ENCODE measurements around the gene MLC1.

- TF ChIP-seq CTCF (conservative IDR thresholded peaks at IDR 0.05; ENCODE audit: low read depth, low read length) (no peak), POLR2A (IDR thresholded peaks at IDR 0.05; ENCODE audit: low read depth, low read length) (no peak)
Observed at GRCh38 chr22:50072714-50073538, 12.3 kb downstream of the MLC1 start.
